ENCODE measurements around the gene GLRX3.

GLRX3 gene

GRCh38 chr10:130213286-130214080, 77.3 kb downstream of the GLRX3 start:
- no peak for DNase-seq

GRCh38 chr10:130214431-130214830, 78.2 kb downstream of the GLRX3 start:
- DNase-seq = no peak

- DNase-seq = no peak
These were observed 79.2 kb downstream of the GLRX3 start for GRCh38 chr10:130215151-130215930.

GRCh38 chr10:130215931-130216231, 79.7 kb downstream of the GLRX3 start:
- DNase-seq = no peak

- no peak for DNase-seq
These were observed 82.0 kb downstream of the GLRX3 start for GRCh38 chr10:130218181-130218641.

- DNase-seq = no peak
These were observed 82.7 kb downstream of the GLRX3 start for GRCh38 chr10:130218936-130219335.

- no peak for DNase-seq
These were observed 84.3 kb downstream of the GLRX3 start for GRCh38 chr10:130220251-130221185.

GRCh38 chr10:130221456-130222375, 85.5 kb downstream of the GLRX3 start:
- no peak for DNase-seq

GRCh38 chr10:130222381-130222780, 86.2 kb downstream of the GLRX3 start:
- no peak for DNase-seq

- DNase-seq = no peak
These were observed 88.0 kb downstream of the GLRX3 start for GRCh38 chr10:130224228-130224627.

- no peak for DNase-seq
These were observed 89.8 kb downstream of the GLRX3 start for GRCh38 chr10:130226012-130226411.

GRCh38 chr10:130227883-130228282, 91.7 kb downstream of the GLRX3 start:
- DNase-seq = no peak

Data from activated T-cell treated with anti-CD3 and anti-CD28 coated beads for 4 hours (primary cell).